HepG2 (cell line): Measurements from ENCODE around the gene RPS2. TPM values are rescaled to one million over a fixed set of nuclear protein-coding genes. Genes with fewer than 3 reads are reported as not detected.

Experiments used
- ATAC-seq: fragments of 200-7000 bp; cut with Tn5 transposase; 3 replicates; pipeline ENCODE4 v1.9.1; 2020; ENCODE audit warnings: mild to moderate bottlenecking, moderate library complexity
- BruUV-seq: library from RNA; stranded (reverse); fragments of 400-500 nt; replicated peaks from 2 replicates; lab custom pipeline; 2021; lab: Mats Ljungman, UMichigan
- CTCF ChIA-PET: fragments of 300-600 bp; formaldehyde crosslinking; extraction: SDS; loops from one replicate; lab custom pipeline; 2021; ENCODE audit warnings: low total read pairs, inconsistent platforms, low intra/inter-chr PET ratio; lab: Yijun Ruan, JAX
- POLR2A ChIA-PET: fragments of 350-600 bp; sonication (Branson Sonifier 250); formaldehyde crosslinking; loops from one replicate; lab custom pipeline; 2020; ENCODE audit warnings: antibody characterized with exemption, inconsistent platforms; lab: Yijun Ruan, JAX
- DNase-seq: peaks from one replicate; pipeline ENCODE4 v3.0.0-alpha.2; 2015; ENCODE audit warnings: low spot score
- FAIRE-seq: peaks from 3 replicates; lab custom pipeline; 2011; peaks lifted over from hg19 to GRCh38; lab: Jason Lieb, UNC
- H2AFZ ChIP-seq: one replicate; pipeline ENCODE4 v1.6.1; 2011; ENCODE audit warnings: low read length, inconsistent platforms
- H3K27ac ChIP-seq: fragments of 300-600 bp; 3 replicates; pipeline ENCODE4 v1.8.0; 2011; ENCODE audit warnings: mixed run types, mild to moderate bottlenecking, mixed read lengths, low read length, inconsistent platforms; ENCODE audit not compliant: insufficient read depth; ENCODE audit errors: extremely low read length
- H3K27me3 ChIP-seq, 2 experiments: fragments of 200-600 bp in 1 of 2; 2 replicates in 1 of 2; 3 replicates in 1 of 2; pipeline versions ENCODE4 v1.6.0 to v1.8.0; 2011; ENCODE audit warnings: low read length in 2 of 2, mild to moderate bottlenecking in 2 of 2, moderate library complexity in 2 of 2, inconsistent platforms in 1 of 2; ENCODE audit not compliant: insufficient read depth in 2 of 2, control insufficient read depth in 1 of 2
- H3K36me3 ChIP-seq, 2 experiments: fragments of 200-600 bp in 1 of 2; replicated peaks in 1 of 2; 2 replicates in 1 of 2; 3 replicates in 1 of 2; pipeline versions ENCODE4 v1.5.1 to v1.8.0; 2011; ENCODE audit warnings: low read length in 2 of 2, inconsistent platforms in 1 of 2; ENCODE audit not compliant: insufficient read depth in 2 of 2, control insufficient read depth in 1 of 2
- H3K4me1 ChIP-seq: 2 replicates; pipeline ENCODE4 v1.5.1; 2012; ENCODE audit warnings: low read length, inconsistent platforms; ENCODE audit not compliant: insufficient read depth
- H3K4me2 ChIP-seq: 2 replicates; pipeline ENCODE4 v1.6.0; 2011; ENCODE audit warnings: low read depth, low read length, inconsistent platforms
- H3K4me3 ChIP-seq, 3 experiments: fragments of 200-600 bp in 1 of 3; sonication (generic), shearing (Covaris generic) in 1 of 3; replicated peaks in 1 of 3; 2 replicates each; pipeline ENCODE4 v1.5.1; 2011 to 2016; ENCODE audit warnings: low read length in 3 of 3, inconsistent platforms in 2 of 3, low read depth in 2 of 3, mild to moderate bottlenecking in 2 of 3, control low read depth in 1 of 3, mixed read lengths in 1 of 3; ENCODE audit not compliant: insufficient read depth in 1 of 3
- H3K79me2 ChIP-seq: one replicate; pipeline ENCODE4 v1.6.1; 2011; ENCODE audit warnings: low read length, inconsistent platforms; ENCODE audit not compliant: insufficient read depth
- H3K9ac ChIP-seq: 2 replicates; pipeline ENCODE4 v1.6.0; 2011; ENCODE audit warnings: mild to moderate bottlenecking, low read depth, low read length, inconsistent platforms; ENCODE audit not compliant: insufficient read depth
- H3K9me3 ChIP-seq: 2 replicates; pipeline ENCODE4 v1.5.1; 2012; ENCODE audit warnings: mild to moderate bottlenecking, low read length
- H4K20me1 ChIP-seq: 2 replicates; pipeline ENCODE4 v1.6.0; 2011; ENCODE audit warnings: inconsistent platforms, mild to moderate bottlenecking, low read length, moderate library complexity; ENCODE audit not compliant: insufficient read depth
- ERF ChIP-seq: IDR thresholded peaks from 2 replicates; pipeline ENCODE4 v1.6.1; 2018; ENCODE audit warnings: missing biosample characterization, missing genetic modification reagents
- FOXC1 ChIP-seq: sonication (generic); formaldehyde crosslinking; IDR thresholded peaks from 2 replicates; pipeline ENCODE4 v1.8.0; 2022; ENCODE audit warnings: mild to moderate bottlenecking, missing genetic modification reagents, borderline replicate concordance
- HNF4A ChIP-seq: sonication (generic); formaldehyde crosslinking; IDR thresholded peaks from 2 replicates; pipeline ENCODE4 v1.4.0; 2020; ENCODE audit warnings: missing genetic modification reagents
- LCORL ChIP-seq, 2 experiments: fragments of 450-650 bp in 1 of 2; sonication (generic) in 1 of 2; formaldehyde crosslinking in 1 of 2; IDR thresholded peaks; 2 replicates each; pipeline versions ENCODE4 v1.5.0 to v1.6.1; 2017 to 2020; ENCODE audit warnings: antibody characterized with exemption in 1 of 2, missing genetic modification reagents in 1 of 2
- MTA1 ChIP-seq: sonication (generic); formaldehyde crosslinking; IDR thresholded peaks from 2 replicates; pipeline ENCODE4 v1.4.0; 2020; ENCODE audit warnings: missing genetic modification reagents, mild to moderate bottlenecking, borderline replicate concordance
- NCOR1 ChIP-seq: fragments of 200-600 bp; sonication (generic); IDR thresholded peaks from 2 replicates; pipeline ENCODE4 v1.7.0; 2017; ENCODE audit warnings: antibody characterized with exemption, low read length, borderline replicate concordance
- RBFOX2 ChIP-seq: fragments of 200-400 bp; formaldehyde crosslinking; IDR thresholded peaks from 2 replicates; pipeline ENCODE4 v1.6.1; 2017; ENCODE audit warnings: low read depth, mild to moderate bottlenecking, low read length
- RORA ChIP-seq: sonication (generic); formaldehyde crosslinking; IDR thresholded peaks from 2 replicates; pipeline ENCODE4 v1.5.0; 2020; ENCODE audit warnings: mild to moderate bottlenecking, missing genetic modification reagents, moderate library complexity
- SALL2 ChIP-seq: sonication (generic); formaldehyde crosslinking; IDR thresholded peaks from 2 replicates; pipeline ENCODE4 v1.8.1; 2023; ENCODE audit warnings: mild to moderate bottlenecking, missing genetic modification reagents, inconsistent platforms
- TAF1 ChIP-seq: sonication (generic); formaldehyde crosslinking; IDR thresholded peaks from 2 replicates; pipeline ENCODE4 v1.4.0; 2020; ENCODE audit warnings: missing genetic modification reagents
- TMF1 ChIP-seq: sonication (generic); formaldehyde crosslinking; IDR thresholded peaks from 2 replicates; pipeline ENCODE4 v1.8.1; 2022; ENCODE audit warnings: low read depth, missing genetic modification reagents
- ZFP37 ChIP-seq: sonication (generic); formaldehyde crosslinking; IDR thresholded peaks from 2 replicates; pipeline ENCODE4 v1.4.0; 2020; ENCODE audit warnings: missing genetic modification reagents, borderline replicate concordance
- ZMYM2 ChIP-seq: sonication (generic); formaldehyde crosslinking; IDR thresholded peaks from 2 replicates; pipeline ENCODE4 v1.8.0; 2022; ENCODE audit warnings: mild to moderate bottlenecking, missing genetic modification reagents
- ZNF235 ChIP-seq: sonication (generic); formaldehyde crosslinking; IDR thresholded peaks from 2 replicates; pipeline ENCODE4 v1.8.1; 2023; ENCODE audit warnings: mild to moderate bottlenecking, missing genetic modification reagents, borderline replicate concordance
- ZNF263 ChIP-seq: sonication (generic); formaldehyde crosslinking; IDR thresholded peaks from 2 replicates; pipeline ENCODE4 v1.4.0; 2020; ENCODE audit warnings: missing genetic modification reagents
- ZNF570 ChIP-seq: sonication (generic); formaldehyde crosslinking; IDR thresholded peaks from 2 replicates; pipeline ENCODE4 v1.4.0; 2020; ENCODE audit warnings: mild to moderate bottlenecking, missing genetic modification reagents, borderline replicate concordance
- ZNF839 ChIP-seq: sonication (generic); formaldehyde crosslinking; IDR thresholded peaks from 2 replicates; pipeline ENCODE4 v1.4.0; 2020; ENCODE audit warnings: missing genetic modification reagents, mild to moderate bottlenecking, borderline replicate concordance
- WGBS: methylation state at CpG from one replicate; pipeline ENCODE4 v1.1.6; 2017; ENCODE audit warnings: low lambda C conversion rate; 5-methylcytosine and 5-hydroxymethylcytosine counted together
- in situ Hi-C: cut with HindIII; loops from 2 replicates; pipeline ENCODE4 v1.10.0; 2017; ENCODE audit warnings: low pct_unique_long_range_greater_than_20kb; ENCODE audit not compliant: extremely low pct_ligation_motif_present
- intact Hi-C: fragments of 100-400 bp; cut with micrococcal nuclease; formaldehyde crosslinking; loops from one replicate; pipeline ENCODE4 v1.10.0; 2022; ENCODE audit not compliant: unreplicated experiment
- polyA plus RNA-seq, 8 experiments: library from polyadenylated mRNA; depleted of rRNA in 3 of 8; stranded (reverse) in 7 of 8; unstranded in 1 of 8; fragments of >200 nt; fragmentation: Illumina TruSeq in 4 of 8; extraction: Trizol in 4 of 8; gene quantifications; 2 replicates each; pipeline versions ENCODE4 v1.2.1 to v1.2.3, GENCODE V29; 2011 to 2016; ENCODE audit warnings: low read depth in 4 of 8, missing spikeins in 1 of 8, mixed read lengths in 1 of 8; ENCODE audit not compliant: insufficient read depth in 1 of 8
- total RNA-seq, 5 experiments: library from RNA; depleted of rRNA; stranded (reverse); fragments of >200 nt; fragmentation: Illumina TruSeq; extraction: Trizol; gene quantifications; 2 replicates each; pipeline ENCODE4 v1.2.3, GENCODE V29; 2016; ENCODE audit warnings: low read depth in 1 of 5
- TF ChIP-seq, protein P1 (sequence below): sonication (generic); formaldehyde crosslinking; conservative IDR thresholded peaks from 2 replicates; pipeline ENCODE4 v1.4.0; 2020; ENCODE audit warnings: mild to moderate bottlenecking, missing genetic modification reagents, moderate library complexity

Gene RPS2
- total and polyA plus RNA-seq, 2 of the 13 experiments (the other 11 are each of a cell fraction or from before 2014, with no cell fraction given): 1,908 to 4,514 TPM

DNA sequence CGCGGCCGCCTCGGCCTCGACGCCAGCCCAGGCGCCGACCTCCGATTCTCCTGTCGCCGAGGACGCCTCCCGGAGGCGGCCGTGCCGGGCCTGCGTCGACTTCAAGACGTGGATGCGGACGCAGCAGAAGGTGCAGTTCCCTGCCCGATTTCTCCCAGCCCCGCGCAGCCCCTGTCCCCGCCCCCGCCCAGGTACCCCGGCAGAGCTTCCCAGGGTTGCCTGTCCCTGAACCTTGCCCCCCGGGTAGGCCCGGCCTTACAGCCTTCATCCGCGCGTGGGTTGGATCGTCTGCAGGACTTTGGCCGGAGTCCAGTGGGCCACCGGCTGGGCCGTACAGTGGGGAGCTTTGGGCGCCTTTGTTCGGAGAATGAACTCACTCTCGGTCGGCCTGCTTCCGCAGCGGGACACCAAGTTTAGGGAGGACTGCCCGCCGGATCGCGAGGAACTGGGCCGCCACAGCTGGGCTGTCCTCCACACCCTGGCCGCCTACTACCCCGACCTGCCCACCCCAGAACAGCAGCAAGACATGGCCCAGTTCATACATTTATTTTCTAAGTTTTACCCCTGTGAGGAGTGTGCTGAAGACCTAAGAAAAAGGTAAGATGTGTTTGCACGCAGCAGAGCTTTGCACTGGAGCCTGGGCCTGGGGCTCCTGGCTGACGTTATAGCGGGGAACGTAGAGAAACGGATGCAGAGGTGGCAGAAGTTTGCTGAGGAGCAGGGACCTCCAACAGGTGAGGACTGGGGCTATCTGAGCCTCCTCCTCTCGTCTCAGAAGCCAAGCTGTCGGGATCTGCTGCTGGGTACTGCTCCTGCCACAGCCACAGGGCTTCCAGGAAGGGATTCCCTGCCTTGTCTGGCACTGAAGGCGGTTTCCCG, 20.0 kb upstream of the RPS2 start:
- peak overlapping the region; percentile 97 for H3K27ac ChIP-seq
- DNase-seq (peak; percentile 39), ATAC-seq (peak; percentile 11), FAIRE-seq (no peak)
- no peak overlapping the region for H2AFZ ChIP-seq
- H3K4me1 ChIP-seq: peaks cover 62% of the 10 kb centered on the region
- ChIA-PET POLR2A (interaction anchor here (0.7 to 6.8 kb wide), 15 partner anchors 9 to 171 kb away, joined by 3 to 62 read pairs (median 6); partner anchors contain the start of genes MSRB1, RPS2, TBL3 and TRAF7), CTCF (interaction anchor here (1.2 kb wide), 1 partner anchor 20 kb away, joined by 4 read pairs; no protein-coding TSS in a partner anchor)
- WGBS: 0% methylated on average over 13 of the region's 58 CpGs
- no peaks in the 10 kb centered on the region for H4K20me1 ChIP-seq
- peaks cover 0 to 4% of the 10 kb centered on the region in 2 experiments; a peak in 1 of 5 replicates for H3K27me3 ChIP-seq
- H3K79me2 ChIP-seq: peaks cover 13% of the 10 kb centered on the region
- in situ Hi-C loops (no loop called here), intact Hi-C loops (no loop called here)
- H3K4me2 ChIP-seq: peak overlapping the region; percentile 98
- peak overlapping the region; percentile 95 for H3K9ac ChIP-seq
- peaks cover 12 to 15% of the 10 kb centered on the region in 2 experiments; a peak in 4 of 5 replicates for H3K36me3 ChIP-seq
- H3K4me3 ChIP-seq: peak overlapping the region; percentile 81 to 93 (median 84)
- no peaks in the 10 kb centered on the region for H3K9me3 ChIP-seq
- BruUV-seq: TSS peak; percentile 77
- TF ChIP-seq ZNF570 (no peak), TAF1 (CRISPR knock-in tag) (peak; percentile 29; the same call in 1 of the 2 replicates), TMF1 (no peak; the same call in 1 of the 2 replicates), FOXC1 (peak; percentile 54; the same call in 1 of the 2 replicates), ZMYM2 (CRISPR knock-in tag) (no peak; the same call in 1 of the 2 replicates), RBFOX2 (0 out of 2 replicates have a peak, but pooled peaks have one; percentile 8), RORA (CRISPR knock-in tag) (0 out of 2 replicates have a peak, but pooled peaks have one; percentile 20), ERF (CRISPR knock-in tag) (0 out of 2 replicates have a peak, but pooled peaks have one; percentile 7), LCORL (IDR thresholded peaks at IDR 0.05) (no peak), LCORL (CRISPR knock-in tag; IDR thresholded peaks at IDR 0.05) (peak; percentile 54; the same call in 1 of the 2 replicates), ZNF839 (CRISPR knock-in tag) (0 out of 2 replicates have a peak, but pooled peaks have one; percentile 42), HNF4A (CRISPR knock-in tag) (peak; percentile 91), ZNF263 (CRISPR knock-in tag) (peak; percentile 95), SALL2 (0 out of 2 replicates have a peak, but pooled peaks have one; percentile 10), ZFP37 (no peak), NCOR1 (peak; percentile 84), MTA1 (CRISPR knock-in tag) (peak; percentile 70; the same call in 1 of the 2 replicates), ZNF235 (0 out of 2 replicates have a peak, but pooled peaks have one; percentile 67)
- TF ChIP-seq, protein P1, sequence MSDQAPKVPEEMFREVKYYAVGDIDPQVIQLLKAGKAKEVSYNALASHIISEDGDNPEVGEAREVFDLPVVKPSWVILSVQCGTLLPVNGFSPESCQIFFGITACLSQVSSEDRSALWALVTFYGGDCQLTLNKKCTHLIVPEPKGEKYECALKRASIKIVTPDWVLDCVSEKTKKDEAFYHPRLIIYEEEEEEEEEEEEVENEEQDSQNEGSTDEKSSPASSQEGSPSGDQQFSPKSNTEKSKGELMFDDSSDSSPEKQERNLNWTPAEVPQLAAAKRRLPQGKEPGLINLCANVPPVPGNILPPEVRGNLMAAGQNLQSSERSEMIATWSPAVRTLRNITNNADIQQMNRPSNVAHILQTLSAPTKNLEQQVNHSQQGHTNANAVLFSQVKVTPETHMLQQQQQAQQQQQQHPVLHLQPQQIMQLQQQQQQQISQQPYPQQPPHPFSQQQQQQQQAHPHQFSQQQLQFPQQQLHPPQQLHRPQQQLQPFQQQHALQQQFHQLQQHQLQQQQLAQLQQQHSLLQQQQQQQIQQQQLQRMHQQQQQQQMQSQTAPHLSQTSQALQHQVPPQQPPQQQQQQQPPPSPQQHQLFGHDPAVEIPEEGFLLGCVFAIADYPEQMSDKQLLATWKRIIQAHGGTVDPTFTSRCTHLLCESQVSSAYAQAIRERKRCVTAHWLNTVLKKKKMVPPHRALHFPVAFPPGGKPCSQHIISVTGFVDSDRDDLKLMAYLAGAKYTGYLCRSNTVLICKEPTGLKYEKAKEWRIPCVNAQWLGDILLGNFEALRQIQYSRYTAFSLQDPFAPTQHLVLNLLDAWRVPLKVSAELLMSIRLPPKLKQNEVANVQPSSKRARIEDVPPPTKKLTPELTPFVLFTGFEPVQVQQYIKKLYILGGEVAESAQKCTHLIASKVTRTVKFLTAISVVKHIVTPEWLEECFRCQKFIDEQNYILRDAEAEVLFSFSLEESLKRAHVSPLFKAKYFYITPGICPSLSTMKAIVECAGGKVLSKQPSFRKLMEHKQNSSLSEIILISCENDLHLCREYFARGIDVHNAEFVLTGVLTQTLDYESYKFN (CRISPR knock-in tag): peak; percentile 72; the same call in 1 of the 2 replicates
